Body of pancreas (tissue), 4 donors: ENCODE data around the gene ADAMTS2. TPM values are rescaled to one million over a fixed set of nuclear protein-coding genes. Genes with fewer than 3 reads are reported as not detected.

Experiments
- ATAC-seq: fragments of 150-250 bp; one replicate; pipeline ENCODE4 v1.9.1; 2016
- DNase-seq, 4 donors: peaks; one replicate each; pipeline ENCODE4 v3.0.0-alpha.2; 2019
- H3K27ac ChIP-seq, 4 donors: fragments of 200-600 bp; sonication (generic); 1 replicate in 3 of 4; 2 replicates in 1 of 4; pipeline versions ENCODE4 v1.5.1 to v1.6.1; 2016 to 2019; ENCODE audit warnings: mild to moderate bottlenecking in 1 of 4, mixed read lengths in 1 of 4, moderate library complexity in 1 of 4
- H3K27me3 ChIP-seq, 2 donors: fragments of 200-600 bp; sonication (generic); one replicate each; pipeline ENCODE4 v1.6.0; 2016; ENCODE audit warnings: mild to moderate bottlenecking in 1 of 2
- H3K36me3 ChIP-seq, 2 donors: fragments of 200-600 bp; sonication (generic); replicated peaks in 1 of 2; 2 replicates each; pipeline ENCODE4 v1.5.1; 2016; ENCODE audit warnings: low read depth in 2 of 2; ENCODE audit not compliant: insufficient read depth in 1 of 2
- H3K4me1 ChIP-seq: fragments of 200-600 bp; sonication (generic); one replicate; pipeline ENCODE4 v1.6.0; 2016
- H3K4me3 ChIP-seq, 2 donors: fragments of 200-600 bp; sonication (generic); 1 replicate in 1 of 2; 2 replicates in 1 of 2; pipeline ENCODE4 v1.5.1; 2016 to 2019
- H3K9me3 ChIP-seq, 3 donors: fragments of 200-600 bp; sonication (generic); 1 replicate in 2 of 3; 2 replicates in 1 of 3; pipeline ENCODE4 v1.5.1; 2016
- CTCF ChIP-seq, 7 experiments: fragments of 450-650 bp in 4 of 7; fragments of 200-600 bp in 3 of 7; sonication (generic) in 3 of 7; IDR thresholded peaks; one replicate each; pipeline ENCODE4 v1.5.1; 2016 to 2019; ENCODE audit warnings: antibody characterized with exemption in 7 of 7
- POLR2A ChIP-seq, 3 donors: fragments of 450-650 bp; IDR thresholded peaks; one replicate each; pipeline ENCODE4 v1.6.1; 2016; ENCODE audit warnings: antibody characterized with exemption in 3 of 3, mild to moderate bottlenecking in 2 of 3
- WGBS, 2 donors: methylation state at CpG; one replicate each; pipeline ENCODE4 v1.1.5; 2017; 5-methylcytosine and 5-hydroxymethylcytosine counted together
- intact Hi-C: fragments of 100-400 bp; cut with DNase I; formaldehyde crosslinking; loops from one replicate; pipeline ENCODE4 v1.15.1; 2023
- total RNA-seq, 2 donors: library from RNA; depleted of rRNA; stranded (reverse); fragments of >200 nt; gene quantifications; one replicate each; pipeline ENCODE4 v1.1.0, GENCODE V29; 2016

Gene ADAMTS2
- total RNA-seq, 2 donors from 2014 or later = 9.1 to 19.1 TPM

- Histone ChIP-seq H3K36me3 (no peaks in the 10 kb centered on the region), H3K4me3 (no peak overlapping the region), H3K27ac (no peak overlapping the region), H3K9me3 (no peaks in the 10 kb centered on the region), H3K27me3 (no peaks in the 10 kb centered on the region), H3K4me1 (peaks cover 5% of the 10 kb centered on the region)
- no peak for TF ChIP-seq POLR2A (IDR thresholded peaks at IDR 0.05)
- TF ChIP-seq CTCF (IDR thresholded peaks at IDR 0.05) = no peak
- ATAC-seq = no peak
- 59 to 71% methylated on average over 25 to 26 of the region's 27 CpGs for WGBS, 2 donors
- DNase-seq = peak in 1 of 4 donors; percentile 5
- intact Hi-C loops = no loop called here
These were observed 84.8 kb downstream of the ADAMTS2 start for GRCh38 chr5:179260324-179261070.

GRCh38 chr5:179259731-179260323, 85.4 kb downstream of the ADAMTS2 start:
- no peak overlapping the region for H3K27ac ChIP-seq
- TF ChIP-seq CTCF (IDR thresholded peaks at IDR 0.05) (no peak), POLR2A (IDR thresholded peaks at IDR 0.05) (no peak)
- H3K36me3 ChIP-seq = no peaks in the 10 kb centered on the region
- 69 to 74% methylated on average over 13 of the region's 13 CpGs for WGBS, 2 donors
- intact Hi-C loops = no loop called here
- H3K9me3 ChIP-seq = no peaks in the 10 kb centered on the region
- no peaks in the 10 kb centered on the region for H3K27me3 ChIP-seq
- DNase-seq (peak in 1 of 4 donors; percentile 1), ATAC-seq (no peak)
- H3K4me1 ChIP-seq = no peaks in the 10 kb centered on the region
- no peak overlapping the region for H3K4me3 ChIP-seq

GRCh38 chr5:179258922-179259730, 86.1 kb downstream of the ADAMTS2 start:
- H3K36me3 ChIP-seq = no peaks in the 10 kb centered on the region
- DNase-seq (peak in 1 of 4 donors; percentile 14), ATAC-seq (peak; percentile 35)
- H3K9me3 ChIP-seq = no peaks in the 10 kb centered on the region
- no peak overlapping the region for H3K27ac ChIP-seq
- no peak overlapping the region for H3K4me3 ChIP-seq
- H3K27me3 ChIP-seq = no peaks in the 10 kb centered on the region
- TF ChIP-seq CTCF (IDR thresholded peaks at IDR 0.05) (no peak), POLR2A (IDR thresholded peaks at IDR 0.05) (no peak)
- H3K4me1 ChIP-seq = no peaks in the 10 kb centered on the region
- 56 to 66% methylated on average over 12 to 26 of the region's 26 CpGs for WGBS, 2 donors
- intact Hi-C loops = no loop called here

GRCh38 chr5:179258001-179258921, 87.0 kb downstream of the ADAMTS2 start:
- TF ChIP-seq POLR2A (IDR thresholded peaks at IDR 0.05) (no peak), CTCF (IDR thresholded peaks at IDR 0.05) (no peak)
- H3K27me3 ChIP-seq = no peaks in the 10 kb centered on the region
- no peak overlapping the region for H3K27ac ChIP-seq
- no peak overlapping the region for H3K4me3 ChIP-seq
- no peaks in the 10 kb centered on the region for H3K4me1 ChIP-seq
- DNase-seq (peak in 2 of 4 donors; percentile 2 to 8), ATAC-seq (no peak)
- no peaks in the 10 kb centered on the region for H3K9me3 ChIP-seq
- H3K36me3 ChIP-seq = no peaks in the 10 kb centered on the region
- intact Hi-C loops = no loop called here
- WGBS, 2 donors = 55 to 59% methylated on average over 18 to 23 of the region's 23 CpGs
